GM06990 (cell line): Measurements from ENCODE around the gene ME2.

Source experiments
- DNase-seq: peaks from one replicate; pipeline ENCODE4 v3.0.0-alpha.2; 2011; ENCODE audit not compliant: insufficient read length; ENCODE audit errors: extremely low read depth
- H3K27me3 ChIP-seq: replicated peaks from 2 replicates; pipeline ENCODE4 v1.6.0; 2011; ENCODE audit warnings: low read length; ENCODE audit not compliant: control insufficient read depth, insufficient read depth
- H3K36me3 ChIP-seq: 2 replicates; pipeline ENCODE4 v1.5.1; 2011; ENCODE audit warnings: low read length; ENCODE audit not compliant: control insufficient read depth, insufficient read depth
- H3K4me3 ChIP-seq: replicated peaks from 2 replicates; pipeline ENCODE4 v1.5.1; 2011; ENCODE audit warnings: low read depth, mild to moderate bottlenecking, control low read depth, low read length
- CTCF ChIP-seq: IDR thresholded peaks from 2 replicates; pipeline ENCODE4 v1.5.1; 2011; ENCODE audit warnings: low read length, control low read depth, mild to moderate bottlenecking, inconsistent platforms; ENCODE audit not compliant: insufficient read depth, poor library complexity, severe bottlenecking

The ME2 gene

GRCh38 chr18:50955253-50955652 is 76.3 kb downstream of the ME2 start:
- DNase-seq, result no peak
- no peak for TF ChIP-seq CTCF

GRCh38 chr18:50956116-50956515 is 77.2 kb downstream of the ME2 start:
- H3K36me3 ChIP-seq, result no peaks in the 10 kb centered on the region
- H3K4me3 ChIP-seq, result no peak overlapping the region
- no peak for DNase-seq
- no peaks in the 10 kb centered on the region for H3K27me3 ChIP-seq
- TF ChIP-seq CTCF, result no peak

More at GRCh38 chr18:50955253-50955652, 76.3 kb downstream of the ME2 start:
- H3K4me3 ChIP-seq, result no peak overlapping the region
- no peaks in the 10 kb centered on the region for H3K27me3 ChIP-seq
- no peaks in the 10 kb centered on the region for H3K36me3 ChIP-seq

- no peaks in the 10 kb centered on the region for H3K27me3 ChIP-seq
- no peak for DNase-seq
- no peak for TF ChIP-seq CTCF
- H3K36me3 ChIP-seq, result no peaks in the 10 kb centered on the region
- H3K4me3 ChIP-seq, result no peak overlapping the region
Measured at GRCh38 chr18:50961974-50962373, 83.1 kb downstream of the ME2 start.

- peak; percentile 89 for DNase-seq
- no peak for TF ChIP-seq CTCF
- Histone ChIP-seq H3K36me3 (no peaks in the 10 kb centered on the region), H3K4me3 (peak within 1 kb of the TSS; percentile 75), H3K27me3 (no peaks in the 10 kb centered on the region)
Measured at GRCh38 chr18:50967714-50968661, 89.1 kb downstream of the ME2 start, which contains the start of gene ELAC1. Gene ELAC1 (plus strand): TSS chr18:50968040. CDS start chr18:50974405, 6,365 bp downstream.

GRCh38 chr18:50969448-50969847 is 90.5 kb downstream of the ME2 start:
- TF ChIP-seq CTCF, result no peak
- no peak for DNase-seq
- H3K4me3 ChIP-seq, result peak overlapping the region; percentile 75

More at GRCh38 chr18:50969448-50969847, 90.5 kb downstream of the ME2 start:
- no peaks in the 10 kb centered on the region; the same call in 1 of the 2 replicates for H3K36me3 ChIP-seq
- no peaks in the 10 kb centered on the region for H3K27me3 ChIP-seq
